Measurements from ENCODE around the gene SLC26A1.
A peak's percentile ranks its signal among the peaks of the same experiment; 100 is the strongest.
"Not testable (repeated sequence)": the region's sequence is repeated elsewhere in the genome, so short reads cannot be mapped to it uniquely, and the experiment has no call there.

SLC26A1 gene

GRCh38 chr4:1000686-1001260, 7.6 kb upstream of the SLC26A1 start:
- no peaks in the 10 kb centered on the region for H3K36me3 ChIP-seq

GRCh38 chr4:999882-1000425, 6.8 kb upstream of the SLC26A1 start:
- Histone ChIP-seq H3K27ac (no peak overlapping the region), H3K36me3 (no peaks in the 10 kb centered on the region), H3K9me3 (ENCODE audit: severe bottlenecking) (no peaks in the 10 kb centered on the region), H3K4me3 (ENCODE audit: low read depth, low read length) (no peak overlapping the region), H3K27me3 (ENCODE audit: insufficient read depth, low read depth, severe bottlenecking) (no peaks in the 10 kb centered on the region)
- no peak for DNase-seq
- no peak for TF ChIP-seq CTCF (IDR thresholded peaks at IDR 0.05; ENCODE audit: low read depth, low read length)

More at GRCh38 chr4:1000686-1001260, 7.6 kb upstream of the SLC26A1 start:
- no peak for TF ChIP-seq CTCF (IDR thresholded peaks at IDR 0.05; ENCODE audit: low read depth, low read length)
- Histone ChIP-seq H3K4me3 (ENCODE audit: low read depth, low read length) (no peak overlapping the region), H3K27ac (no peak overlapping the region), H3K9me3 (ENCODE audit: severe bottlenecking) (no peaks in the 10 kb centered on the region), H3K27me3 (ENCODE audit: insufficient read depth, low read depth, severe bottlenecking) (no peaks in the 10 kb centered on the region)
- DNase-seq = no peak

GRCh38 chr4:999240-999863, 6.1 kb upstream of the SLC26A1 start:
- not testable (repeated sequence) for DNase-seq; H3K27ac ChIP-seq; H3K9me3 ChIP-seq (ENCODE audit: severe bottlenecking); H3K36me3 ChIP-seq; H3K27me3 ChIP-seq (ENCODE audit: insufficient read depth, low read depth, severe bottlenecking); H3K4me3 ChIP-seq (ENCODE audit: low read depth, low read length)

GRCh38 chr4:998096-998691, 5.0 kb upstream of the SLC26A1 start:
- Histone ChIP-seq H3K9me3 (ENCODE audit: severe bottlenecking) (no peaks in the 10 kb centered on the region), H3K27ac (no peak overlapping the region), H3K36me3 (no peaks in the 10 kb centered on the region), H3K27me3 (ENCODE audit: insufficient read depth, low read depth, severe bottlenecking) (no peaks in the 10 kb centered on the region), H3K4me3 (ENCODE audit: low read depth, low read length) (peak overlapping the region; percentile 73)
- no peak for DNase-seq
- no peak for TF ChIP-seq CTCF (IDR thresholded peaks at IDR 0.05; ENCODE audit: low read depth, low read length)

GRCh38 chr4:997375-998071, 4.3 kb upstream of the SLC26A1 start:
- TF ChIP-seq CTCF (IDR thresholded peaks at IDR 0.05; ENCODE audit: low read depth, low read length) = no peak
- H3K27ac ChIP-seq = no peak overlapping the region
- no peak for DNase-seq
- no peaks in the 10 kb centered on the region for H3K27me3 ChIP-seq (ENCODE audit: insufficient read depth, low read depth, severe bottlenecking)
- H3K36me3 ChIP-seq = no peaks in the 10 kb centered on the region
- H3K9me3 ChIP-seq (ENCODE audit: severe bottlenecking) = no peaks in the 10 kb centered on the region
- H3K4me3 ChIP-seq (ENCODE audit: low read depth, low read length) = peak overlapping the region; percentile 73

GRCh38 chr4:996997-997374, 3.8 kb upstream of the SLC26A1 start:
- Histone ChIP-seq H3K36me3 (no peaks in the 10 kb centered on the region), H3K9me3 (ENCODE audit: severe bottlenecking) (no peaks in the 10 kb centered on the region), H3K27me3 (ENCODE audit: insufficient read depth, low read depth, severe bottlenecking) (no peaks in the 10 kb centered on the region), H3K27ac (no peak overlapping the region), H3K4me3 (ENCODE audit: low read depth, low read length) (peak overlapping the region; percentile 1; the same call in 1 of the 2 replicates)
- no peak for DNase-seq
- TF ChIP-seq CTCF (IDR thresholded peaks at IDR 0.05; ENCODE audit: low read depth, low read length) = no peak

All from WERI-Rb-1 (cell line).